ENCODE measurements around the gene CDH16. TPM values are rescaled to one million over a fixed set of nuclear protein-coding genes. Genes with fewer than 3 reads are reported as not detected.

Gene CDH16
- total and polyA plus RNA-seq, 2 experiments from 2014 or later, result not detected

- TF ChIP-seq NANOG (IDR thresholded peaks at IDR 0.05; ENCODE audit: borderline replicate concordance) (no peak), POLR2AphosphoS5 (IDR thresholded peaks at IDR 0.05; ENCODE audit: low read depth) (no peak), JUNB (IDR thresholded peaks at IDR 0.05; ENCODE audit: unreplicated experiment) (no peak)
Observed at GRCh38 chr16:66882702-66883101, 36.0 kb downstream of the CDH16 start (continued).

GRCh38 chr16:66881964-66882508 lies 36.6 kb downstream of the CDH16 start:
- H3K36me3 Mint-ChIP-seq (ENCODE audit: low read depth), result peaks cover 27% of the 10 kb centered on the region
- H3K27ac ChIP-seq (ENCODE audit: low read depth), result no peak overlapping the region
- peak overlapping the region; percentile 97 for H3K4me3 Mint-ChIP-seq
- peaks cover 11% of the 10 kb centered on the region; the same call in 1 of the 2 replicates for H3K36me3 ChIP-seq (ENCODE audit: insufficient read depth)
- peaks cover 35% of the 10 kb centered on the region for H3K79me2 ChIP-seq (replicated peaks; ENCODE audit: insufficient read depth)
- H3K27me3 ChIP-seq (ENCODE audit: insufficient read depth), result peaks cover 7% of the 10 kb centered on the region; the same call in 1 of the 2 replicates
- no peak for DNase-seq (ENCODE audit: low spot score)
- peaks cover 16% of the 10 kb centered on the region for H3K27me3 Mint-ChIP-seq (ENCODE audit: insufficient read depth, low read depth, poor library complexity)
- H3K27ac Mint-ChIP-seq, result no peak overlapping the region
- H3K9me3 Mint-ChIP-seq, result no peaks in the 10 kb centered on the region; the same call in 1 of the 3 replicates
- H3K4me1 ChIP-seq (ENCODE audit: insufficient read depth), result peaks cover 13% of the 10 kb centered on the region; the same call in 1 of the 2 replicates
- peak overlapping the region; percentile 96 for H3K4me3 ChIP-seq
- H2AFZ ChIP-seq, result no peak overlapping the region
- H3K9me2 ChIP-seq (ENCODE audit: insufficient read depth), result no peaks in the 10 kb centered on the region
- peak overlapping the region; percentile 93 for H3K4me2 ChIP-seq
- no peak for ATAC-seq
- no peaks in the 10 kb centered on the region for H3F3A ChIP-seq (replicated peaks; ENCODE audit: low read depth)
- peaks cover 10% of the 10 kb centered on the region for H3K4me1 Mint-ChIP-seq
- peaks cover 26% of the 10 kb centered on the region; the same call in 1 of the 2 replicates for H4K20me1 ChIP-seq (replicated peaks; ENCODE audit: insufficient read depth)
- TF ChIP-seq EZH2 (IDR thresholded peaks at IDR 0.05; ENCODE audit: low read depth, unreplicated experiment) (no peak), ZNF331 (CRISPR knock-in tag; IDR thresholded peaks at IDR 0.05; ENCODE audit: low read depth) (no peak), CREB1 (CRISPR knock-in tag; IDR thresholded peaks at IDR 0.05; ENCODE audit: low read depth) (no peak), NANOG (IDR thresholded peaks at IDR 0.05; ENCODE audit: borderline replicate concordance) (no peak), REST (IDR thresholded peaks at IDR 0.05; ENCODE audit: unreplicated experiment) (no peak), EZH2phosphoT487 (IDR thresholded peaks at IDR 0.05; ENCODE audit: unreplicated experiment) (no peak), ZNF462 (CRISPR knock-in tag; IDR thresholded peaks at IDR 0.05) (no peak), JUNB (IDR thresholded peaks at IDR 0.05; ENCODE audit: unreplicated experiment) (no peak), ETS1 (IDR thresholded peaks at IDR 0.05) (no peak), CTCF (conservative IDR thresholded peaks at IDR 0.05; ENCODE audit: low read depth in 2 of 2) (no peak), POLR2AphosphoS5 (IDR thresholded peaks at IDR 0.05; ENCODE audit: low read depth) (no peak), ZNF114 (CRISPR knock-in tag; IDR thresholded peaks at IDR 0.05) (no peak)

Measured in GM23338 (cell line).